Stimulated activated naive CD8-positive, alpha-beta T cell treated with anti-CD3 and anti-CD28 coated beads, Interleukin-15, Interleukin-2, amounts not matched to agents 100 U/mL and 50 U/mL, for 24 hours (primary cell): ENCODE measurements around the gene UGCG.
"Not testable (repeated sequence)": the region's sequence is repeated elsewhere in the genome, so short reads cannot be mapped to it uniquely, and the experiment has no call there.

ENCODE experiments used
- ATAC-seq: fragments of 150-1000 bp; cut with Tn5 transposase; one replicate; pipeline ENCODE4 v1.10.0; 2021
- DNase-seq: peaks from one replicate; pipeline ENCODE4 v3.0.0; 2021

Gene UGCG

GRCh38 chr9:111895996-111896941 is at the start of gene UGCG:
Gene UGCG, plus strand, starts transcription at chr9:111896814. Its CDS starts 402 bp downstream, at chr9:111897216.
- ATAC-seq (peak; percentile 90), DNase-seq (peak; percentile 91)

GRCh38 chr9:111851553-111851952 is 45.1 kb upstream of the UGCG start:
- ATAC-seq (no peak), DNase-seq (no peak)

GRCh38 chr9:111852291-111852690 is 44.3 kb upstream of the UGCG start:
- ATAC-seq (no peak), DNase-seq (no peak)

- ATAC-seq (no peak), DNase-seq (no peak)
Measured at GRCh38 chr9:111853450-111853827, 43.2 kb upstream of the UGCG start.

- DNase-seq = no peak
- no peak for ATAC-seq
Measured at GRCh38 chr9:111854799-111855198, 41.8 kb upstream of the UGCG start.

- no peak for DNase-seq
- no peak for ATAC-seq
Measured at GRCh38 chr9:111857555-111858211, 38.9 kb upstream of the UGCG start.

- no peak for DNase-seq
- ATAC-seq = no peak
Measured at GRCh38 chr9:111860443-111860842, 36.2 kb upstream of the UGCG start.

GRCh38 chr9:111863636-111864035 is 33.0 kb upstream of the UGCG start:
- DNase-seq = no peak
- ATAC-seq = no peak

GRCh38 chr9:111866976-111867375 is 29.6 kb upstream of the UGCG start:
- no peak for ATAC-seq
- no peak for DNase-seq

- ATAC-seq = no peak
- no peak for DNase-seq
Measured at GRCh38 chr9:111868475-111868874, 28.1 kb upstream of the UGCG start.

GRCh38 chr9:111870774-111871498 is 25.7 kb upstream of the UGCG start:
- ATAC-seq (peak; percentile 97), DNase-seq (peak; percentile 39)

GRCh38 chr9:111871499-111871855 is 25.1 kb upstream of the UGCG start:
- ATAC-seq (no peak), DNase-seq (no peak)

GRCh38 chr9:111872886-111873285 is 23.7 kb upstream of the UGCG start:
- ATAC-seq (no peak), DNase-seq (no peak)

GRCh38 chr9:111873901-111874300 is 22.7 kb upstream of the UGCG start:
- ATAC-seq = no peak
- DNase-seq = no peak

GRCh38 chr9:111874500-111874899 is 22.1 kb upstream of the UGCG start:
- no peak for DNase-seq
- no peak for ATAC-seq

GRCh38 chr9:111875291-111875690 is 21.3 kb upstream of the UGCG start:
- not testable (repeated sequence) for ATAC-seq, DNase-seq

- DNase-seq, ATAC-seq: not testable (repeated sequence)
Measured at GRCh38 chr9:111875691-111876090, 20.9 kb upstream of the UGCG start.

GRCh38 chr9:111876179-111876578 is 20.4 kb upstream of the UGCG start:
- no peak for DNase-seq
- ATAC-seq = no peak

- no peak for ATAC-seq
- no peak for DNase-seq
Measured at GRCh38 chr9:111877420-111877819, 19.2 kb upstream of the UGCG start.

GRCh38 chr9:111878946-111879345 is 17.7 kb upstream of the UGCG start:
- ATAC-seq = no peak
- DNase-seq = no peak

GRCh38 chr9:111886983-111887718 is 9.5 kb upstream of the UGCG start:
- ATAC-seq = no peak
- DNase-seq = no peak

GRCh38 chr9:111890334-111890733 is 6.3 kb upstream of the UGCG start:
- no peak for ATAC-seq
- no peak for DNase-seq
